Measurements from ENCODE around the gene ZNF593OS.

Gene ZNF593OS

GRCh38 chr1:26125946-26126320 lies 45.7 kb downstream of the ZNF593OS start:
- no peak for DNase-seq

GRCh38 chr1:26125382-26125781 lies 46.2 kb downstream of the ZNF593OS start:
- DNase-seq, result no peak

GRCh38 chr1:26124418-26125331 lies 47.0 kb downstream of the ZNF593OS start:
- DNase-seq, result no peak

GRCh38 chr1:26122988-26123973 lies 48.4 kb downstream of the ZNF593OS start:
- no peak for DNase-seq

GRCh38 chr1:26121854-26122773 lies 49.5 kb downstream of the ZNF593OS start:
- DNase-seq, result no peak

GRCh38 chr1:26119892-26120608 lies 51.6 kb downstream of the ZNF593OS start:
- DNase-seq, result no peak
